ENCODE measurements around the gene LITAF. TPM values are rescaled to one million over a fixed set of nuclear protein-coding genes. Genes with fewer than 3 reads are reported as not detected.

The LITAF gene
- polyA plus RNA-seq, 3 donors = 67.9 to 118 (median 69.0) TPM

DNA sequence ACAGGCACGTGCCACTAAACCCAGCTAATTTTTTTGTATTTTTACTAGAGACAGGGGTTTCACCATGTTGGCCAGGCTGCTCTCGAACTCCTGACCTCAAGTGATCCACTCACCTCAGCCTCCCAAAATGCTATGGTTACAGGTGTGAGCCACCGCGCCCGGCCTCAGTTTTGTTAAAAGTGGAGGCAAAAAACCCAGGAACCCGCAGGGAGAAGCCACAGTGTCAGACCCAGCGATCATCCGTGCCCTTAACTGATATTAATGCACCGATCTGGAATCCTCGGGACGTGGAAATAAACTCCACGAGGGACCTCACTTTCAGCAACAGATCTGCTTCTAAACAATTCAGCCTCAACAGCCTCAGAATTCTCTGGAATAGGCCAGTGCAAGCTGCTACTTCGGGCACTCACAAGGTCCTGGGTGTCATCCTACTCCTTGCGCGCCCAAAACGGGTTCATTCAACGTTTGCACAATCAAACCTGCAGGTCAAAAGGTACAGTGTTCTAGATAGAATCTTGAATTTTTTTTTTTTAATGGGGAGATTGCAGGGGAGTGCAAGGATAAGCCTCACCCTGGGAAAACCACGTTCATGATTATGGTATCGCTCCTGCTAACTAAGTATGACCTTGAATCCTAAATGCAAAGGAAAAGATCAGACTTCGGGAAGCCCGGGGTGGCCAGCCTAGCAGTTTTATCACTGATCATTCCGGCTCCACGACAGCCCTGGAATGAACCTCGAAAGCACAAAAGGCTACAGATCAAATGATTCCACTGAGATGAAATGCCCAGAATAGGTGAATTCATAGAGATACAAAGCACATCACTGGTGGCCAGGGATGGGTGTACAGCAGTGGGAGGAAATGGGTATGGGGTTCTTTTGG is 22.4 kb downstream of the LITAF start:
- H3K36me3 Mint-ChIP-seq = peaks cover 26 to 54% of the 10 kb centered on the region in 2 donors
- H3K4me3 Mint-ChIP-seq = no peak overlapping the region
- H3K27ac ChIP-seq (ENCODE audit: low read depth in 1 of 2, low read length in 2 of 2) = no peak overlapping the region
- H3K27ac Mint-ChIP-seq = peak overlapping the region in 3 of 7 donors; percentile 15 to 66 (median 20)
- peaks cover 95% of the 10 kb centered on the region for H4K20me1 ChIP-seq (ENCODE audit: insufficient read depth, low read length)
- 91% methylated on average over 19 of the region's 24 CpGs for WGBS (ENCODE audit: insufficient coverage)
- H3K27me3 ChIP-seq (ENCODE audit: control insufficient read depth in 2 of 2, insufficient read depth in 2 of 2, low read length in 2 of 2) = no peaks in the 10 kb centered on the region
- peaks cover 0 to 10% (median 3%) of the 10 kb centered on the region in 3 donors for H3K27me3 Mint-ChIP-seq (ENCODE audit: low read depth in 3 of 3)
- no peak overlapping the region for H3K9ac ChIP-seq (ENCODE audit: insufficient read depth, low read length, poor library complexity, severe bottlenecking)
- H3K9me3 ChIP-seq (replicated peaks in 1 of 2; ENCODE audit: control insufficient read depth in 1 of 2, insufficient read depth in 1 of 2, low read length in 2 of 2) = no peaks in the 10 kb centered on the region
- no peak for DNase-seq
- H3K4me2 ChIP-seq (replicated peaks; ENCODE audit: extremely low read depth, low read length, poor library complexity, severe bottlenecking) = no peak overlapping the region
- H3K36me3 ChIP-seq (replicated peaks in 1 of 2; ENCODE audit: control insufficient read depth in 1 of 2, insufficient read depth in 2 of 2, low read length in 2 of 2) = peaks cover 4 to 37% of the 10 kb centered on the region in 2 donors
- H3K4me3 ChIP-seq (replicated peaks in 1 of 3; ENCODE audit: low read depth in 2 of 3, low read length in 3 of 3) = no peak overlapping the region
- peaks cover 65% of the 10 kb centered on the region for H3K79me2 ChIP-seq (ENCODE audit: insufficient read depth, low read length)
- peaks cover 29% of the 10 kb centered on the region for H3K4me1 Mint-ChIP-seq
- peaks cover 0 to 3% of the 10 kb centered on the region in 2 donors for H3K4me1 ChIP-seq (ENCODE audit: control insufficient read depth in 1 of 2, insufficient read depth in 2 of 2, low read length in 2 of 2)
- TF ChIP-seq, protein P1, sequence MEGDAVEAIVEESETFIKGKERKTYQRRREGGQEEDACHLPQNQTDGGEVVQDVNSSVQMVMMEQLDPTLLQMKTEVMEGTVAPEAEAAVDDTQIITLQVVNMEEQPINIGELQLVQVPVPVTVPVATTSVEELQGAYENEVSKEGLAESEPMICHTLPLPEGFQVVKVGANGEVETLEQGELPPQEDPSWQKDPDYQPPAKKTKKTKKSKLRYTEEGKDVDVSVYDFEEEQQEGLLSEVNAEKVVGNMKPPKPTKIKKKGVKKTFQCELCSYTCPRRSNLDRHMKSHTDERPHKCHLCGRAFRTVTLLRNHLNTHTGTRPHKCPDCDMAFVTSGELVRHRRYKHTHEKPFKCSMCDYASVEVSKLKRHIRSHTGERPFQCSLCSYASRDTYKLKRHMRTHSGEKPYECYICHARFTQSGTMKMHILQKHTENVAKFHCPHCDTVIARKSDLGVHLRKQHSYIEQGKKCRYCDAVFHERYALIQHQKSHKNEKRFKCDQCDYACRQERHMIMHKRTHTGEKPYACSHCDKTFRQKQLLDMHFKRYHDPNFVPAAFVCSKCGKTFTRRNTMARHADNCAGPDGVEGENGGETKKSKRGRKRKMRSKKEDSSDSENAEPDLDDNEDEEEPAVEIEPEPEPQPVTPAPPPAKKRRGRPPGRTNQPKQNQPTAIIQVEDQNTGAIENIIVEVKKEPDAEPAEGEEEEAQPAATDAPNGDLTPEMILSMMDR (IDR thresholded peaks at IDR 0.05) = no peak
- H3K9me3 Mint-ChIP-seq = no peaks in the 10 kb centered on the region
- H2AFZ ChIP-seq (ENCODE audit: insufficient read depth, low read depth, low read length, poor library complexity, severe bottlenecking) = no peak overlapping the region
- intact Hi-C loops (cut with micrococcal nuclease) = no loop called here

DNA sequence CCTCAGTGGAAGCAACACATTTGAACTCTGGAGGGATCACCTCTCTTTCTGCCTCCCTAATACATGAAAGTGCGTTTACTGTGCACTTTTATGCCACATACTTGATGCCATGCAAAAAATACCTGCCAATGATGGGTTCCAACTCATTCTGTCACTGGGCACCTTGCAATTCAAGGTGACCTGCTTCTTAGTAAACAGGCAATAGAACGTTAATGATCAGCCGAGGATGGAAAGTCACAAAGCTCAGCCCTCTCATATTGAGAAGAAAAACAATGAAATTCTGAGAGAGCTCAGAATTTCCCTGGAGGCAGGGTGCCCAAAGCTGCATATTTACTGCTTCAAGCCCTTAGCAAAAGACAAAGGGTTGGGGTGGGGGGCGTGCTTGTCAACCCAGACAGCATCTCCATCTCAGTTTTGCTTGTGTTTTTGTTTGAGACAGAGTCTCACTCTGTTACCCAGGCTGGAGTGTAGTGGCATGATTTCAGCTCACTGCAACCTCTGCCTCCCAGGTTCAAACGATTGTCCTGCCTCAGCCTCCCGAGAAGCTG is 23.2 kb downstream of the LITAF start:
- Histone ChIP-seq H3K36me3 (replicated peaks in 1 of 2; ENCODE audit: control insufficient read depth in 1 of 2, insufficient read depth in 2 of 2, low read length in 2 of 2) (peaks cover 4 to 32% of the 10 kb centered on the region in 2 donors), H3K27ac (ENCODE audit: low read depth in 1 of 2, low read length in 2 of 2) (no peak overlapping the region), H2AFZ (ENCODE audit: insufficient read depth, low read depth, low read length, poor library complexity, severe bottlenecking) (no peak overlapping the region), H3K27me3 (ENCODE audit: control insufficient read depth in 2 of 2, insufficient read depth in 2 of 2, low read length in 2 of 2) (no peaks in the 10 kb centered on the region), H4K20me1 (ENCODE audit: insufficient read depth, low read length) (peaks cover 95% of the 10 kb centered on the region), H3K79me2 (ENCODE audit: insufficient read depth, low read length) (peaks cover 64% of the 10 kb centered on the region), H3K9ac (ENCODE audit: insufficient read depth, low read length, poor library complexity, severe bottlenecking) (no peak overlapping the region), H3K4me2 (replicated peaks; ENCODE audit: extremely low read depth, low read length, poor library complexity, severe bottlenecking) (no peak overlapping the region), H3K9me3 (replicated peaks in 1 of 2; ENCODE audit: control insufficient read depth in 1 of 2, insufficient read depth in 1 of 2, low read length in 2 of 2) (no peaks in the 10 kb centered on the region), H3K4me1 (ENCODE audit: control insufficient read depth in 1 of 2, insufficient read depth in 2 of 2, low read length in 2 of 2) (peaks cover 0 to 3% of the 10 kb centered on the region in 2 donors), H3K4me3 (replicated peaks in 1 of 3; ENCODE audit: low read depth in 2 of 3, low read length in 3 of 3) (no peak overlapping the region)
- 98% methylated on average over 6 of the region's 6 CpGs for WGBS (ENCODE audit: insufficient coverage)
- Mint-ChIP-seq H3K4me3 (no peak overlapping the region), H3K27ac (peak overlapping the region in 1 of 7 donors; percentile 60), H3K4me1 (peaks cover 29% of the 10 kb centered on the region), H3K36me3 (peaks cover 26 to 59% of the 10 kb centered on the region in 2 donors), H3K9me3 (no peaks in the 10 kb centered on the region), H3K27me3 (ENCODE audit: low read depth in 3 of 3) (peaks cover 0 to 10% (median 3%) of the 10 kb centered on the region in 3 donors)
- no peak for DNase-seq
- TF ChIP-seq, protein P1 (IDR thresholded peaks at IDR 0.05) = no peak
- intact Hi-C loops (cut with micrococcal nuclease) = no loop called here

Measured in CD14-positive monocyte (primary cell).